ENCODE measurements around the gene PREX1.
A peak's percentile ranks its signal among the peaks of the same experiment; 100 is the strongest.

PREX1 gene

GRCh38 chr20:48711696-48712464, 115.9 kb downstream of the PREX1 start:
- no peak for DNase-seq

- DNase-seq = no peak
Measured at GRCh38 chr20:48711044-48711428, 116.8 kb downstream of the PREX1 start.

- no peak for DNase-seq
Measured at GRCh38 chr20:48710341-48711043, 117.3 kb downstream of the PREX1 start.

- DNase-seq = no peak
Measured at GRCh38 chr20:48709744-48710143, 118.1 kb downstream of the PREX1 start.

GRCh38 chr20:48709058-48709691, 118.6 kb downstream of the PREX1 start:
- no peak for DNase-seq

- no peak for DNase-seq
Measured at GRCh38 chr20:48708630-48709029, 119.2 kb downstream of the PREX1 start.

- no peak for DNase-seq
Measured at GRCh38 chr20:48708116-48708515, 119.7 kb downstream of the PREX1 start.

GRCh38 chr20:48706710-48707365, 121.0 kb downstream of the PREX1 start:
- DNase-seq = peak in 1 of 2 experiments; percentile 7

- no peak for DNase-seq
Measured at GRCh38 chr20:48706116-48706656, 121.6 kb downstream of the PREX1 start.

- DNase-seq = no peak
Measured at GRCh38 chr20:48705240-48706115, 122.3 kb downstream of the PREX1 start.

GRCh38 chr20:48704761-48705160, 123.0 kb downstream of the PREX1 start:
- DNase-seq = no peak

GRCh38 chr20:48703511-48704219, 124.1 kb downstream of the PREX1 start:
- no peak for DNase-seq

GRCh38 chr20:48703107-48703506, 124.7 kb downstream of the PREX1 start:
- no peak for DNase-seq

GRCh38 chr20:48702455-48702913, 125.3 kb downstream of the PREX1 start:
- no peak for DNase-seq

GRCh38 chr20:48701702-48702101, 126.1 kb downstream of the PREX1 start:
- DNase-seq = no peak

GRCh38 chr20:48698507-48699267, 129.1 kb downstream of the PREX1 start:
- peak; percentile 18 to 28 for DNase-seq

- no peak for DNase-seq
Measured at GRCh38 chr20:48697845-48698491, 129.8 kb downstream of the PREX1 start.

GRCh38 chr20:48696671-48697070, 131.1 kb downstream of the PREX1 start:
- no peak for DNase-seq

- no peak for DNase-seq
Measured at GRCh38 chr20:48695738-48696137, 132.1 kb downstream of the PREX1 start.

- DNase-seq = no peak
Measured at GRCh38 chr20:48695255-48695654, 132.5 kb downstream of the PREX1 start.

Measured in Kasumi-1 (cell line).